ENCODE results near the gene RALGAPA1.
"Not testable (repeated sequence)": the region's sequence is repeated elsewhere in the genome, so short reads cannot be mapped to it uniquely, and the experiment has no call there.

The RALGAPA1 gene

GRCh38 chr14:35766036-35766699, 42.9 kb downstream of the RALGAPA1 start:
- Mint-ChIP-seq H3K27ac (no peak overlapping the region), H3K9me3 (no peaks in the 10 kb centered on the region), H3K36me3 (ENCODE audit: low read depth) (peaks cover 9% of the 10 kb centered on the region), H3K4me3 (no peak overlapping the region), H3K27me3 (no peaks in the 10 kb centered on the region), H3K4me1 (ENCODE audit: low read depth) (no peaks in the 10 kb centered on the region)
- intact Hi-C loops (cut with micrococcal nuclease) = no loop called here

GRCh38 chr14:35761922-35762321, 47.2 kb downstream of the RALGAPA1 start:
- H3K27ac Mint-ChIP-seq = no peak overlapping the region
- H3K4me3 Mint-ChIP-seq = no peak overlapping the region

GRCh38 chr14:35760143-35760542, 49.0 kb downstream of the RALGAPA1 start:
- no peaks in the 10 kb centered on the region for H3K27me3 Mint-ChIP-seq

More at GRCh38 chr14:35761922-35762321, 47.2 kb downstream of the RALGAPA1 start:
- Mint-ChIP-seq H3K27me3 (no peaks in the 10 kb centered on the region), H3K36me3 (ENCODE audit: low read depth) (peaks cover 14% of the 10 kb centered on the region), H3K4me1 (ENCODE audit: low read depth) (no peaks in the 10 kb centered on the region), H3K9me3 (no peaks in the 10 kb centered on the region)
- intact Hi-C loops (cut with micrococcal nuclease) = no loop called here

GRCh38 chr14:35758523-35759129, 50.5 kb downstream of the RALGAPA1 start:
- no peaks in the 10 kb centered on the region for H3K9me3 Mint-ChIP-seq
- H3K4me3 Mint-ChIP-seq = no peak overlapping the region
- H3K27me3 Mint-ChIP-seq = no peaks in the 10 kb centered on the region
- no peaks in the 10 kb centered on the region for H3K4me1 Mint-ChIP-seq (ENCODE audit: low read depth)
- H3K27ac Mint-ChIP-seq = no peak overlapping the region
- peaks cover 43% of the 10 kb centered on the region for H3K36me3 Mint-ChIP-seq (ENCODE audit: low read depth)
- intact Hi-C loops (cut with micrococcal nuclease) = no loop called here

More at GRCh38 chr14:35760143-35760542, 49.0 kb downstream of the RALGAPA1 start:
- H3K36me3 Mint-ChIP-seq (ENCODE audit: low read depth) = peaks cover 29% of the 10 kb centered on the region
- no peaks in the 10 kb centered on the region for H3K4me1 Mint-ChIP-seq (ENCODE audit: low read depth)
- no peak overlapping the region for H3K27ac Mint-ChIP-seq
- H3K9me3 Mint-ChIP-seq = no peaks in the 10 kb centered on the region
- intact Hi-C loops (cut with micrococcal nuclease) = no loop called here
- H3K4me3 Mint-ChIP-seq = no peak overlapping the region

- Mint-ChIP-seq H3K4me1 (ENCODE audit: low read depth) (no peaks in the 10 kb centered on the region), H3K36me3 (ENCODE audit: low read depth) (peaks cover 53% of the 10 kb centered on the region), H3K27ac (no peak overlapping the region), H3K27me3 (no peaks in the 10 kb centered on the region), H3K9me3 (no peaks in the 10 kb centered on the region), H3K4me3 (no peak overlapping the region)
- intact Hi-C loops (cut with micrococcal nuclease) = no loop called here
Observed at GRCh38 chr14:35754671-35755070, 54.4 kb downstream of the RALGAPA1 start.

GRCh38 chr14:35752380-35752779, 56.7 kb downstream of the RALGAPA1 start:
- Mint-ChIP-seq H3K9me3 (no peaks in the 10 kb centered on the region), H3K4me3 (no peak overlapping the region), H3K27me3 (no peaks in the 10 kb centered on the region), H3K36me3 (ENCODE audit: low read depth) (peaks cover 63% of the 10 kb centered on the region), H3K4me1 (ENCODE audit: low read depth) (no peaks in the 10 kb centered on the region), H3K27ac (no peak overlapping the region)
- intact Hi-C loops (cut with micrococcal nuclease) = no loop called here

GRCh38 chr14:35750202-35750904, 58.7 kb downstream of the RALGAPA1 start:
- intact Hi-C loops (cut with micrococcal nuclease) = no loop called here
- H3K9me3 Mint-ChIP-seq = no peaks in the 10 kb centered on the region
- peaks cover 61% of the 10 kb centered on the region for H3K36me3 Mint-ChIP-seq (ENCODE audit: low read depth)
- H3K27me3 Mint-ChIP-seq = no peaks in the 10 kb centered on the region
- H3K4me1 Mint-ChIP-seq (ENCODE audit: low read depth) = no peaks in the 10 kb centered on the region
- no peak overlapping the region for H3K27ac Mint-ChIP-seq
- no peak overlapping the region for H3K4me3 Mint-ChIP-seq

GRCh38 chr14:35747379-35747778, 61.7 kb downstream of the RALGAPA1 start:
- intact Hi-C loops (cut with micrococcal nuclease) = no loop called here
- H3K36me3 Mint-ChIP-seq (ENCODE audit: low read depth) = peaks cover 44% of the 10 kb centered on the region
- no peak overlapping the region for H3K27ac Mint-ChIP-seq
- no peaks in the 10 kb centered on the region for H3K27me3 Mint-ChIP-seq
- H3K4me3 Mint-ChIP-seq = no peak overlapping the region
- H3K9me3 Mint-ChIP-seq = no peaks in the 10 kb centered on the region
- no peaks in the 10 kb centered on the region for H3K4me1 Mint-ChIP-seq (ENCODE audit: low read depth)

GRCh38 chr14:35742442-35742841, 66.7 kb downstream of the RALGAPA1 start:
- Mint-ChIP-seq H3K27me3 (no peaks in the 10 kb centered on the region), H3K4me3 (no peak overlapping the region), H3K4me1 (ENCODE audit: low read depth) (no peaks in the 10 kb centered on the region), H3K9me3 (no peaks in the 10 kb centered on the region), H3K27ac (no peak overlapping the region), H3K36me3 (ENCODE audit: low read depth) (peaks cover 42% of the 10 kb centered on the region)
- intact Hi-C loops (cut with micrococcal nuclease) = no loop called here

- H3K27ac Mint-ChIP-seq = no peak overlapping the region
- H3K36me3 Mint-ChIP-seq (ENCODE audit: low read depth) = peaks cover 42% of the 10 kb centered on the region
Observed at GRCh38 chr14:35742032-35742371, 67.1 kb downstream of the RALGAPA1 start.

GRCh38 chr14:35741345-35742031, 67.6 kb downstream of the RALGAPA1 start:
- no peaks in the 10 kb centered on the region for H3K9me3 Mint-ChIP-seq
- H3K4me1 Mint-ChIP-seq (ENCODE audit: low read depth) = no peaks in the 10 kb centered on the region
- no peak overlapping the region for H3K4me3 Mint-ChIP-seq
- intact Hi-C loops (cut with micrococcal nuclease) = no loop called here
- H3K36me3 Mint-ChIP-seq (ENCODE audit: low read depth) = peaks cover 42% of the 10 kb centered on the region
- no peaks in the 10 kb centered on the region for H3K27me3 Mint-ChIP-seq
- no peak overlapping the region for H3K27ac Mint-ChIP-seq

More at GRCh38 chr14:35742032-35742371, 67.1 kb downstream of the RALGAPA1 start:
- Mint-ChIP-seq H3K4me1 (ENCODE audit: low read depth) (no peaks in the 10 kb centered on the region), H3K27me3 (no peaks in the 10 kb centered on the region), H3K9me3 (no peaks in the 10 kb centered on the region), H3K4me3 (no peak overlapping the region)
- intact Hi-C loops (cut with micrococcal nuclease) = no loop called here

- Mint-ChIP-seq H3K27me3 (no peaks in the 10 kb centered on the region), H3K4me3 (no peak overlapping the region), H3K4me1 (ENCODE audit: low read depth) (no peaks in the 10 kb centered on the region), H3K36me3 (ENCODE audit: low read depth) (peaks cover 47% of the 10 kb centered on the region), H3K27ac (no peak overlapping the region), H3K9me3 (no peaks in the 10 kb centered on the region)
- intact Hi-C loops (cut with micrococcal nuclease) = no loop called here
Observed at GRCh38 chr14:35740215-35740614, 68.9 kb downstream of the RALGAPA1 start.

- H3K9me3 Mint-ChIP-seq; H3K4me3 Mint-ChIP-seq; H3K27ac Mint-ChIP-seq; H3K27me3 Mint-ChIP-seq; intact Hi-C loops (cut with micrococcal nuclease); H3K4me1 Mint-ChIP-seq (ENCODE audit: low read depth): not testable (repeated sequence)
- peaks cover 69% of the 10 kb centered on the region for H3K36me3 Mint-ChIP-seq (ENCODE audit: low read depth)
Observed at GRCh38 chr14:35735163-35735562, 73.9 kb downstream of the RALGAPA1 start.

GRCh38 chr14:35733510-35733909, 75.6 kb downstream of the RALGAPA1 start:
- H3K27me3 Mint-ChIP-seq; H3K4me3 Mint-ChIP-seq; intact Hi-C loops (cut with micrococcal nuclease); H3K9me3 Mint-ChIP-seq; H3K4me1 Mint-ChIP-seq (ENCODE audit: low read depth); H3K27ac Mint-ChIP-seq: not testable (repeated sequence)
- peaks cover 81% of the 10 kb centered on the region for H3K36me3 Mint-ChIP-seq (ENCODE audit: low read depth)

Data from dendritic cell treated with granulocyte-macrophage colony-stimulating factor and Interleukin-4, amounts not matched to agents 40 ng/mL and 50 ng/mL, for 4 days (primary cell).